Smooth muscle cell (in vitro differentiated cells): ENCODE data around the gene PRPF40A. TPM values are rescaled to one million over a fixed set of nuclear protein-coding genes. Genes with fewer than 3 reads are reported as not detected.
A peak's percentile ranks its signal among the peaks of the same experiment; 100 is the strongest.

Source experiments
- DNase-seq: peaks from one replicate; lab custom pipeline; 2025; ENCODE audit not compliant: unreplicated experiment; lab: John Stamatoyannopoulos, UW
- H2AFZ ChIP-seq: fragments of 200-600 bp; sonication (generic); 2 replicates; pipeline ENCODE4 v1.6.0; 2016; ENCODE audit warnings: antibody characterized with exemption, low read depth, mild to moderate bottlenecking
- H3F3A ChIP-seq: fragments of 200-600 bp; sonication (generic); 2 replicates; pipeline ENCODE4 v1.6.0; 2017; ENCODE audit warnings: antibody characterized with exemption, low read depth
- H3K27ac ChIP-seq: fragments of 200-600 bp; sonication (generic); 2 replicates; pipeline ENCODE4 v1.5.1; 2016; ENCODE audit warnings: low read depth, mild to moderate bottlenecking
- H3K27me3 ChIP-seq: fragments of 200-600 bp; sonication (generic); 2 replicates; pipeline ENCODE4 v1.6.1; 2016; ENCODE audit warnings: low read depth, mild to moderate bottlenecking
- H3K36me3 ChIP-seq: fragments of 200-600 bp; sonication (generic); 2 replicates; pipeline ENCODE4 v1.5.1; 2016; ENCODE audit warnings: low read depth
- H3K4me1 ChIP-seq: fragments of 200-600 bp; sonication (generic); 2 replicates; pipeline ENCODE4 v1.5.1; 2016; ENCODE audit warnings: low read depth
- H3K4me2 ChIP-seq: fragments of 200-600 bp; sonication (generic); 2 replicates; pipeline ENCODE4 v1.6.0; 2016; ENCODE audit warnings: mild to moderate bottlenecking
- H3K4me3 ChIP-seq: fragments of 200-600 bp; sonication (generic); 2 replicates; pipeline ENCODE4 v1.5.1; 2016; ENCODE audit warnings: mild to moderate bottlenecking
- H3K79me2 ChIP-seq: fragments of 200-600 bp; sonication (generic); 2 replicates; pipeline ENCODE4 v1.6.0; 2016; ENCODE audit warnings: low read depth, mild to moderate bottlenecking
- H3K9ac ChIP-seq: fragments of 200-600 bp; sonication (generic); 2 replicates; pipeline ENCODE4 v1.6.0; 2016; ENCODE audit warnings: low read depth
- H3K9me3 ChIP-seq: fragments of 200-600 bp; sonication (generic); replicated peaks from 2 replicates; pipeline ENCODE4 v1.5.1; 2016; ENCODE audit warnings: low read depth
- H4K20me1 ChIP-seq: fragments of 200-600 bp; sonication (generic); 2 replicates; pipeline ENCODE4 v1.6.0; 2016; ENCODE audit warnings: low read depth
- WGBS: methylation state at CpG from one replicate; pipeline ENCODE4 v1.1.7; 2016; ENCODE audit warnings: low lambda C conversion rate; 5-methylcytosine and 5-hydroxymethylcytosine counted together
- polyA plus RNA-seq: library from polyadenylated mRNA; unstranded; fragments of >200 nt; fragmentation: Nextera tagmentation; extraction: Ambion mirVana; gene quantifications from 2 replicates; pipeline ENCODE4 v1.2.1, GENCODE V29; 2016
- total RNA-seq: library from RNA; depleted of rRNA; stranded (reverse); fragments of >200 nt; gene quantifications from 2 replicates; pipeline ENCODE4 v1.2.3, GENCODE V29; 2014
- TF ChIP-seq, protein P1 (sequence below): fragments of 200-600 bp; sonication (generic); IDR thresholded peaks from 2 replicates; pipeline ENCODE4 v1.5.1; 2017; ENCODE audit warnings: borderline replicate concordance, mild to moderate bottlenecking, antibody characterized with exemption; ENCODE audit not compliant: insufficient read depth, poor library complexity, severe bottlenecking

PRPF40A gene
- total and polyA plus RNA-seq, 2 experiments from 2014 or later, result 93.4 to 117 TPM

DNA sequence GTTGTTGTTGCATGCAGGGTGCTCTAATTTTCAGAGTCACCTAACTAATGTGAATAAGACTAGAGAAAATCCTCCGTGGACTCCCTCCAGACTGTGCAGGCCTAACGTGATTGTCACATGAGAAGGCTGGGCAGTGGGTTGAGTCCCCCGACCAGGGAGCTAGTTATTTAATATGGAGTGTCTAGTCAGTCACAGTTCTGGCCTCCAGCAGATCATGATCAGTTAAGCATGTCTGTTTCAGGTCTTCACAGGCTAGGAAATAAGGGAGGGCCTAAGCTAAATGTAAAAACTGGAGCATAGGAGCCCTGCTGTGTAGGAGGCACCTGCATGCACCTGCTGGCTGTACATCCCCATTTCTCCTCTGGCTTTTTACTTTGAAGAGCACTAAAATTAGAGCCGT, 86.8 kb downstream of the PRPF40A start:
- 93% methylated on average over 4 of the region's 4 CpGs for WGBS
- no peak overlapping the region for H3K27ac ChIP-seq

DNA sequence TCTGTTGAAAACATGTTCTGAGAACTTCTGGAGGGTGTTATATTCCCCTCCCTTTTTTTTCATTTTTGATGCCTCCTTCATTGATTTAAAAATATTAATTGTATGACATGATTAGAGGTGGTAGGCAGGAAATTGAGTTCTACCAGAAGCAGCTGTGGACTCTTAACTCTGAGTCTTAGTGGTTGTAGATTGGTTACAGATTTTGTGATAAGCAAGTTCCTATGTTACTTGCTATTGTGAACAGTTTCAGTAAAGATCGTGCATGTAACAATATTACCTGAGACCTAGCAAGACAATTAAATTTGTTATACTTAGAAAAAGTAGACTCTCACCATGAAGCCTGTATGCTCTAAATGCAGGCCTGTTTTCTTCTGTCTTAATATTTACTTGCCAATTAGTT, 88.1 kb downstream of the PRPF40A start:
- Histone ChIP-seq H3K4me1 (no peaks in the 10 kb centered on the region), H3K27me3 (no peaks in the 10 kb centered on the region), H2AFZ (no peak overlapping the region), H4K20me1 (no peaks in the 10 kb centered on the region), H3K4me3 (no peak overlapping the region), H3K4me2 (no peak overlapping the region), H3K9ac (no peak overlapping the region), H3K79me2 (no peaks in the 10 kb centered on the region), H3K36me3 (no peaks in the 10 kb centered on the region), H3F3A (no peaks in the 10 kb centered on the region), H3K27ac (no peak overlapping the region), H3K9me3 (no peaks in the 10 kb centered on the region)
- 95% methylated on average over 1 of the region's 1 CpG for WGBS
- DNase-seq, result no peak
- TF ChIP-seq, protein P1, sequence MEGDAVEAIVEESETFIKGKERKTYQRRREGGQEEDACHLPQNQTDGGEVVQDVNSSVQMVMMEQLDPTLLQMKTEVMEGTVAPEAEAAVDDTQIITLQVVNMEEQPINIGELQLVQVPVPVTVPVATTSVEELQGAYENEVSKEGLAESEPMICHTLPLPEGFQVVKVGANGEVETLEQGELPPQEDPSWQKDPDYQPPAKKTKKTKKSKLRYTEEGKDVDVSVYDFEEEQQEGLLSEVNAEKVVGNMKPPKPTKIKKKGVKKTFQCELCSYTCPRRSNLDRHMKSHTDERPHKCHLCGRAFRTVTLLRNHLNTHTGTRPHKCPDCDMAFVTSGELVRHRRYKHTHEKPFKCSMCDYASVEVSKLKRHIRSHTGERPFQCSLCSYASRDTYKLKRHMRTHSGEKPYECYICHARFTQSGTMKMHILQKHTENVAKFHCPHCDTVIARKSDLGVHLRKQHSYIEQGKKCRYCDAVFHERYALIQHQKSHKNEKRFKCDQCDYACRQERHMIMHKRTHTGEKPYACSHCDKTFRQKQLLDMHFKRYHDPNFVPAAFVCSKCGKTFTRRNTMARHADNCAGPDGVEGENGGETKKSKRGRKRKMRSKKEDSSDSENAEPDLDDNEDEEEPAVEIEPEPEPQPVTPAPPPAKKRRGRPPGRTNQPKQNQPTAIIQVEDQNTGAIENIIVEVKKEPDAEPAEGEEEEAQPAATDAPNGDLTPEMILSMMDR, result no peak

More for the DNA sequence above, 86.8 kb downstream of the PRPF40A start:
- Histone ChIP-seq H3K4me1 (no peaks in the 10 kb centered on the region), H3K79me2 (no peaks in the 10 kb centered on the region), H3K4me3 (no peak overlapping the region), H3F3A (no peaks in the 10 kb centered on the region), H3K4me2 (no peak overlapping the region), H4K20me1 (no peaks in the 10 kb centered on the region), H3K36me3 (no peaks in the 10 kb centered on the region), H3K9ac (no peak overlapping the region), H3K9me3 (no peaks in the 10 kb centered on the region), H2AFZ (no peak overlapping the region), H3K27me3 (no peaks in the 10 kb centered on the region)
- TF ChIP-seq, protein P1, result no peak
- no peak for DNase-seq

DNA sequence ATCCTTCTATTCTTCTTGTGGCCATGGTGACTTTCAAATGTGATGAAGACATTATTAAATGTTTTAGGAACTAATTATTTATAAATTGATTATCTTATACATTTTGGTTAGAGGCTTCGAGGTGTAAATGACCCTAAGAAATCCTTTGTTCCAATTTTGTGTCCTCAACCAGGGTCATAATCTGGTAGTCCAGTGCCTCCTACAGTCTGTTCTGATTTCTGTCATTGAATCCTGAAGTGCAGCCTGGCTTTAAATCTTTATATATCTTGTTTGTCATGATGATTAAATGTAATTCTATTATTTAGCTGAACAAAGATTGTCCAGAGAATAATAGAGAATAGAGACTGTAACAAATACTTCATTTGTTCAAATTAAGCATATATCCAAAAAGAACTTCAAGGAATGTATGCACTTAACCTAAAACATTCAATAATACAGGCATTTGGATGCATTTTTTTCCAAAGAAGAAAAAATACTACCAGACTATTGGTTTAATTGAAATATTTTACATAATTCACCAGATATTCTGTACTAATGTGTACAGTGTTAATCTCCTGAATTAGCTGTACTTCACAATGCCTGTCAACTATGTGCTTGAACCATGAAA, 89.8 kb downstream of the PRPF40A start:
- no peaks in the 10 kb centered on the region for H3K36me3 ChIP-seq
- TF ChIP-seq, protein P1, result peak; percentile 65

DNA sequence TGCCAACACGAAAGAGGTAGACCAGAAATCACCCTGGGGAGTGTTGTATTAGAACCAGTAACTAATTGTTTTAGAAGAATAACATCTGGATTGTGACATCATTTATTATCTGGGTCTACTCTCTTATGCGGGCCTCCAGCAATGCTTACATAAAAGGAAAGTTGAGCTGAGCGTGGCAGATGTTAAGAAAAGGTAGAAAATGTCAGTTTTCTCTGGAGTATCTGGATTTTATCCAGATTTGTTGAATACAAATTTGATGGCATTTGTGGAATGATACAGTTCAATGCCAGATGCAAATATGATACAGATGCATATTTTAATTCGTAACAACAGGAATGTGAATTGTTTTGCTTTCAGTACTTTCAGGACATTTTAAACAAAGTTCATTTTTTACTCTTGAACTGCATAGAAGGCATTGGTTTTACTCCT, 90.3 kb downstream of the PRPF40A start:
- Histone ChIP-seq H3K4me2 (no peak overlapping the region), H3K9ac (no peak overlapping the region), H3K4me3 (no peak overlapping the region), H3K4me1 (no peaks in the 10 kb centered on the region), H3K9me3 (no peaks in the 10 kb centered on the region), H3K79me2 (no peaks in the 10 kb centered on the region), H3F3A (peaks cover 5% of the 10 kb centered on the region), H4K20me1 (no peaks in the 10 kb centered on the region), H3K36me3 (no peaks in the 10 kb centered on the region), H3K27ac (no peak overlapping the region), H2AFZ (no peak overlapping the region), H3K27me3 (no peaks in the 10 kb centered on the region)
- TF ChIP-seq, protein P1, result no peak
- 84% methylated on average over 4 of the region's 4 CpGs for WGBS
- DNase-seq, result no peak

More for the DNA sequence above, 89.8 kb downstream of the PRPF40A start:
- Histone ChIP-seq H3K9me3 (no peaks in the 10 kb centered on the region), H3K4me3 (no peak overlapping the region), H4K20me1 (no peaks in the 10 kb centered on the region), H3K27me3 (no peaks in the 10 kb centered on the region), H2AFZ (no peak overlapping the region), H3F3A (peaks cover 5% of the 10 kb centered on the region), H3K9ac (no peak overlapping the region), H3K27ac (no peak overlapping the region), H3K79me2 (no peaks in the 10 kb centered on the region), H3K4me2 (no peak overlapping the region), H3K4me1 (no peaks in the 10 kb centered on the region)
- WGBS, result 45% methylated on average over 1 of the region's 1 CpG
- no peak for DNase-seq
